Suprapubic skin (tissue), 4 donors: Measurements from ENCODE around the gene RCC2.

Source experiments
- CTCF ChIP-seq, 2 donors: fragments of 200-600 bp in 1 of 2; fragments of 450-650 bp in 1 of 2; sonication (generic) in 1 of 2; IDR thresholded peaks; one replicate each; pipeline ENCODE4 v1.5.1; 2016 to 2019; ENCODE audit warnings: antibody characterized with exemption in 2 of 2, mild to moderate bottlenecking in 1 of 2, moderate library complexity in 1 of 2
- EP300 ChIP-seq: sonication (generic); formaldehyde crosslinking; IDR thresholded peaks from one replicate; pipeline ENCODE4 v1.6.1; 2017; ENCODE audit warnings: antibody characterized with exemption
- POLR2A ChIP-seq, 2 donors: fragments of 450-650 bp; IDR thresholded peaks; one replicate each; pipeline ENCODE4 v1.6.1; 2017; ENCODE audit warnings: antibody characterized with exemption in 2 of 2, mild to moderate bottlenecking in 2 of 2, moderate library complexity in 2 of 2
- POLR2AphosphoS5 ChIP-seq, 3 donors: sonication (generic); formaldehyde crosslinking; IDR thresholded peaks; one replicate each; pipeline ENCODE4 v1.6.1; 2017; ENCODE audit warnings: antibody characterized with exemption in 3 of 3

DNA sequence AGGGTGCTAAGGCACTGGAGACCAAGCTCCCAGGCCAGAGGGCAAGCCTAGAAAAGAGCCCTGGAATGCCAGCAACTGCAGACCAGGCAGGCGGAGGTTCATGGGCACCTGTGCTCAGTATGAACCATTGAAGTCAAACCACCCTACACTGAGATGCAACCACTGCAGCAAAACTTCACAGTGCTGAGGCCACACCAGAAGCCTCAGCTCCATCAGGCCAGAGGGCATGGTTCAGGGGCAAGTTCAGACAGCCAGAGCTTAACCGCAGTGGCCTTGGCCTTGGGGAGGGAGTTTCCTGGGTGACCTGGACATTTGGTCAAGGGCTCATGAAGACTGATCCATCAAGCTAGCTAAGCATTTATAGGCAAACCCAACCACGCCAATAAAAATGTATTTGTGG, 7.1 kb downstream of the RCC2 start:
- TF ChIP-seq CTCF (IDR thresholded peaks at IDR 0.05) (no peak), POLR2A (IDR thresholded peaks at IDR 0.05) (no peak), EP300 (no peak), POLR2AphosphoS5 (IDR thresholded peaks at IDR 0.05) (no peak)
